Activated naive CD4-positive, alpha-beta T cell treated with anti-CD3 and anti-CD28 coated beads, Interleukin-2, amount 50 U/mL, for 16 hours (primary cell): ENCODE results near the gene TROAP.

ENCODE experiments used
- DNase-seq: peaks from one replicate; pipeline ENCODE4 v3.0.0-alpha.2; 2020

Gene TROAP

DNA sequence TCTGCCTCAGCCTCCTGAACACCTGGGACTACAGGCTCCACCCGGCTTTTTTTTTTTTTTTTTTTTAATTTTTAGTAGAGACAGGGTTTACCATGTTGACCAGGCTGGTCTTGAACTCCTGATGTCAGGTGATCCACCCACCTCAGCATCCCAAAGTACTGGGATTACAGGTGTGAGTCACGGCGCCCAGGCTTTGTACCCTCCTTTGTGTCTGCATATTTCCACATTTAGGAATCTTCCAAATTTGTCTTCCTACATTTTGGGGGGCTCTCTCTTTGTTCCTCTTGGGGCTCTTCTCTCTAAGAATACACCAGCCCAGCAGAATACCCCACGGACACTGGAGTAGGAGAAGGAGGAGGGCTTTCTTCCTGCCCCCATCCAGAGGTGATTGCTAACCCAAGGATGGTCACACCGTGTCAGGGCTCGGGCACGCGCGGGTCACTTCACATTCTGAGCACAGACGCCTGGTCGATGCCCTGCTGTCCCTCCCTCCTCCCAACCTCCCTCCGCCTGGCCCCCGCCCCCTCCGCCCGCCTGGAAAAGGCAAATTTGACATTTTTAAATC is 21.5 kb downstream of the TROAP start:
- DNase-seq = no peak

DNA sequence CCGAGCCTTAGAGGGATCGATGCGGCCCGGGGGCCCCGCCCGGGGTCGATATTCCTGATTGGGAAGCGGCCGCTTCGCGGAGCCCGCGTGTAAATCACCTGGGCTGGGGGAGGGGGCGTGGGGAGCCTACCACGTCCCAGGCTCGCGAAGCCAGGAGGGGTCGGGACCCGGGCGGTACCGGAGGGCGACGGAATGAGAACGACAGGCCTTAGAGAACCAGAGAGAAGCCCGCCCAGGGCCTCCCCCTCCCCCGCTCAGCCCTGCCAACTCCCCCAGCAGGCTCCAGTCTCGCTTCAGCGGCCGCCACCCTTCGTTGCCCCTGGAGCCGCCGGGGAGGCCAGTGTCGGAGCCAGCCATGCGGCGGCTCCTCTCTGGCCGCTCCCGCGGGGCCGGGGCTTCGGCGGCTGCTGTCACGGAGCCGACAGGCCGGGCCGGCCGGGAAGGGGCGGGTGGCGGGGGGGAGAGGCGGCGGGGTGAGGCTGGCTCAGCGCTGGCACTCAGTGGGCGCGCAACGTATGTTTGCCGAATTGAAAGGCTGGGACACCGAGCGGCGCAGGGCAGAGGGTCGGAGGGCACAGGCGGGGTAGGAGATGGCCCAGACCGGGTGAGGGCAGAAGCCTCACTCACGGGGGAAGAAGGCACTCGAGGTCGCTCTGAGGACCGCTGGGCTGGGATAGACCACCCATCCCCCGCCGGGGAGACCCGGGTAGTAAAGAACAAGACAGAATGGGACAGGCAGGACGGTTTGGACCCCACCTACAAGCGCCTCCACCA is 22.2 kb downstream of the TROAP start:
- DNase-seq = no peak

DNA sequence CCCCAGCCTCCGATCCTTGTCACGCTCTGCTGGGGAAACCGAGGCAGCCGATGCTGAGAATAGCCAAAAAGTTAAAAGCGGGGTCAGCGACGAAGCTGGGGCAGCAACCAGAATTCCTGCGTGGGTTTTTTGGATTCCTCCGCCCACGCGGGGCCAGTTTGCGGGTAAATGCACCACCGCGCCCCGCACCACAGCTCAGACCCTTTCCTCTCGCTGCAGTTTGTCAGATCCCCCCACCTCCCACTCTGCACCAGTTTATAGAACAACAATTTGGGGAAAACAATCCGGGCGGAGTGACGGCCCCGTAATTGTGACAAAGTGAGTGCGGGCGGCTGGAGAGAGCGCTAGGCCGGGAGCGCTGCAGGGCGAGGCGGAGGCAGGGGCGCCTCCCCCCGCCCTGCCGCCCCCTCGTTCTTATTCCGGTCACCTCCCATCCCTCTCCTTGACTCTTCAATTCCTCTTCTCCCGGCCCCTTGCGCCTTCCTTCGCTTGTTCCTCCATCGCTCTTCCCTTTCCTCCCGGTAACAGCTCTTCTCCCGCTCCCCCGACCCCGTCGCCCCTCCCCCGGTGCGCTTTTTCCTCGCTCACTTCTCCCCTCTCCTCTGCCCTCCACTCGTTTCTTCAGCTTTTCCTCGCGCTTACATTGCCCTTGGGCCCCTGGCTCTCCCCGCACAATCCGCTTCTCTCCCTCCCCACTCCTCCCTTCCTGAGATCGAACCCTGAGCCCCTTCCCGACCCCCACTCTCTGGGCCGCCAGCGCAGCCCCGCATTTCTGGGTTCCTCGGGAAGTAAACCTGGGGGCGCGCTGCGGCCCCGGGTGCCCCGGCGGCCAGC is 23.0 kb downstream of the TROAP start:
- DNase-seq = no peak

DNA sequence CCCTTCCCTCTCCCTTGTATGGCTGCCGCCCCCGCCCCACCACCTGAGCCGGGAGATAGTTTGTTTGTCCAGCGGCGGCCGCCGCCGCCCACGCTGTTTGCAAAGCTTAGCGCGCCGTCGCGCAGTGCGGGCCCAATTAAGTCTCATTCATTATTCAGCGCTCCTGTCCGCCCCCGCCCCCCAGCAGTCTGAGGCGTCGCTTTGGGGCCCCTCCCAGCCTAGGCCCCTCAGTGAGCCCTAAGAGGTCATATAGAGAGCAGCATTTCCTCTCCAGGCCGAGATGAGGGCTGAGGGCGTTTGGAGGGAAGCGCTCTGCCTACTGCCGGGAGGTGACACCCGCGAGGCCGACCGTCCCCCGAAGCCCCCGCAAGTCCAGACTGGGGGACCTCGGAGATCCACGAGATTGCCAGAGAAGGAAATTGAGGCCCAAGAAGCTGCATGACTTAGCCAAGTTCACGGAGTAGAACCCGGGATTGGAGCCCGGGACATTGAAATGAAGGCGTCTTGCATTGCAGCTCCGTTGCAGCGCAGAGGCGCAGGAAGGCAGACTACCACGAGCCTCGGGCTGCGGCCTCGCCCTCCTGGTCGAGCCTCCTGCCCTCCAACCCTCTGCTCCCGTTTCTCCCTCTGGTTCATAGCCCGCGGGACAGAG is 23.7 kb downstream of the TROAP start, which contains the start of gene DNAJC22:
Gene DNAJC22, plus strand, starts transcription at position 230 of the 652 bp plus-strand sequence. CDS start 1,985 bp downstream, outside the sequence.
- no peak for DNase-seq

- DNase-seq = peak; percentile 82
These were observed 24.5 kb downstream of the TROAP start for GRCh38 chr12:49347311-49348193.

GRCh38 chr12:49348781-49349180 is 25.7 kb downstream of the TROAP start:
- no peak for DNase-seq

DNA sequence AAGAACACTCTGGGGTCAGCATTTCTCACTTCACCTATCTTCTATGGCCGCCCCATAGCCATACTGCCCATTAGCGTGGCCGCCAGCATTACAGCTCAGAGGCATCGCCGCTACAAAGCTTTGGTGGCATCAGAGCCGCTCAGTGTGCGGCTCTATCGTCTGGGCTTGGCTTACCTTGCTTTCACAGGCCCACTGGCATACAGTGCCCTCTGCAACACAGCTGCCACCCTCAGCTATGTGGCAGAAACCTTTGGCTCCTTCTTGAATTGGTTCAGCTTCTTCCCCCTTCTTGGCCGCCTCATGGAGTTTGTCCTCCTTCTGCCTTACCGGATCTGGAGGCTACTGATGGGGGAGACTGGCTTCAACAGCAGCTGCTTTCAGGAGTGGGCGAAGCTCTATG is 26.2 kb downstream of the TROAP start:
- DNase-seq = no peak

GRCh38 chr12:49352351-49352750 is 29.3 kb downstream of the TROAP start:
- no peak for DNase-seq

DNA sequence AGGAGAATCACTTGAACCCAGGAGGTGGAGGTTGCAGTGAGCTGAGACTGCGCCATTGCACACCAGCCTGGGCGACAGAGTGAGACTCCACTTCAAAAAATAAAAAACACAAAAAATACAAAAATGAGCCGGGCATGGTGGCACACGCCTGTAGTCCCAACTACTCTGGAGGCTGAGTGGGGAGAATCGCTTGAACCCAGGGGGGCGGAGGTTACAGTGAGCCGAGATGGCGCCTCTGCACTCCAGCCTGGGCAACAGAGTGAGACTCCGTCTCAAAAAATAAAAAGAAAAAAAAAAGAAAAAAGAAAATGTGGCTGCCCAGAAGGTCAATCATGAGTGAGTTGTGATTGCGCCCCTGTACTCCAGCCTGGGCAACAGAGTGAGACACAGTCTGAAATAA is 32.9 kb downstream of the TROAP start:
- DNase-seq = no peak

GRCh38 chr12:49357103-49357678 is 34.1 kb downstream of the TROAP start:
- no peak for DNase-seq

DNA sequence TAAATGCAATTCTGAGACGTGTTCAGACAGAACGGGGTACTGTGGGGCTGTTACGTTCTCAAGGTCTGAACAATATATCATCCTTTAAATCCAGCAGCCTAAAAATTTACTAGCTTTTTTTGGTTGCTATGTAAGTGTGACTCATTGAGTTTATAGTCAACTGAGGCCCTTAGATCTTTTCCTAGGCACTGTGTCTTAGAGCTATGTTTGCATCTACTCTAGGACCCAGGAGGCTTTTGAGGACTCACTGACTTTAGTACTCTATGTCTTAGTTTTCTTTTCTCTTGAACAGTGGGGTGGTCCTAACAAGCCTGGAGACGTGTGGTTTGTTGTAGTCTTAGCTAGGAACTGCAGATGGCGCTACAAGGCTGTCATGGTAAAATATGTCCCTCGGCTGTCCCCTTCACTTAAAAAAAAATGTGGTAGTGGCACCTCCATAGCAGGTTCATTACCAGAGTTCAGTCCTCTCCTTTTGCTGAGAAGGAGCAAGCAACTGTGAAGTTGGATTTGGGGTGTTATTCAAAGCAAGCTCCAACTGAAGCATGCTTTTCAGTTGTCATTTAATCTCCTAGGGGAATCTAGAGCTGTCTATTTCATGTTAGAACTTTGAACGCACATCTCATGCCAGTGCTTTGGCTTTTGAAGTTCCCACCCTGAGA is 35.6 kb downstream of the TROAP start:
- peak; percentile 51 for DNase-seq

GRCh38 chr12:49359671-49360070 is 36.6 kb downstream of the TROAP start:
- no peak for DNase-seq

DNA sequence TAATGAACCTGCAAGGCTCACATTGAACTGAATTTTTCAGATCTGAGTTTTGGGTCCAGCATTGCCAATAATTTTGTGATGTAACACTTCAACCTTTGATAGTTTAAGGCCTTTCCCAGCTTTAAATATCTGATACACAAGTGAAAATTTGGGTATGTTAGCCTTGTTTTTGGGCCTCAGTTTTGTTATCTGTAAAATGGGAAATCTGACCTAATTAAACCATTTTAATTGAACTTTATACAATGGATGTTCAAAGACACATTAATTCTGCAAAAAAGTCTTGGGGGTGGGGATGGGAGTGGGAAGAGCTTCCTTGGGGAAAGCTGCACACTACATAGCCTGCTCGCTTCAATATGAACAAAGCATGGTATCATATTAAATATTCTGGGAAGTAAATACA is 39.0 kb downstream of the TROAP start:
- DNase-seq = no peak

DNA sequence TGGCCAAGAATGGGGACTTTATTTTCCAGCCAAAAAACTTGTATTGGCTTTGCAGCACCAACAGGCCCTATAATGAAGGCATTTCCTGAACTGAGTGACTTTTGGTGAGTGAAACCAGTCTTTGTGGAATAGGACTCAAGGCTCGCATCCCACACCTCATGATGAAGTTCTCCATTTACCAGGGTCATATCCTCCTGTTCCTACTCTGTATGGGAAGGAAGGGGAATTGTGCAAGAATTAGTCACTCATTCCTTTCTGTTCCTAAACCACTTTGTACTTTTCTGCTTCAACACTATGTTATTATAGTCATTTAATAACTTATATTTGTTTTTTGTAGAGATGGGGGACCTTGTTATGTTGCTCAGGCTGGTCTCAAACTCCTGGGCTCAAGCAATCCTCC is 41.9 kb downstream of the TROAP start:
- no peak for DNase-seq

- no peak for DNase-seq
These were observed 42.5 kb downstream of the TROAP start for GRCh38 chr12:49365542-49365941.

DNA sequence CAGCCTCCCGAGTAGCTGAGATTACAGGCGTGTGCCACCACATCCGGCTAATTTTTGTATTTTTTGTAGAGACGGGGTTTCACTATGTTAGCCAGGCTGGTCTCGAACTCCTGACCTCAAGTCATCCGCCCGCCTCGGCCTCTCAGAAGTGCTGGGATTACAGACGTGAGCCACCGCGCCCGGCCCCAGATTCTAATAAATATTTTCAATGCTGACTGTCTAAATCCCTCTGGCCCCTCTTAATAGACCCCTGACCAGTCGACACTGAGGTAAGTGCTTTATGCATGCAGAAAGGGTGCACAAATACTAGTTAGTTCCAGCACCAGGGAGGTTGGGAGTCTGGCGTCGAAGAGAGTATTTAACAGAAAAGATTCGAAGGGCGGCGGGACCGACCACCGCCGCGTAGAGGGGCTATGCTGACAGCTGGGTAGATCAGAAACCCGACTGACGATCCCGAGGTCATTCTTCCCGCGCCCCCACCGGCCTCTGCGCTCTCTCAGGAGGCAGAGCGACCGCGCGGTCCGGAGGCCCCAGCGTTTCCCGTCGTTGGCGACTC is 43.1 kb downstream of the TROAP start:
- DNase-seq = no peak

DNA sequence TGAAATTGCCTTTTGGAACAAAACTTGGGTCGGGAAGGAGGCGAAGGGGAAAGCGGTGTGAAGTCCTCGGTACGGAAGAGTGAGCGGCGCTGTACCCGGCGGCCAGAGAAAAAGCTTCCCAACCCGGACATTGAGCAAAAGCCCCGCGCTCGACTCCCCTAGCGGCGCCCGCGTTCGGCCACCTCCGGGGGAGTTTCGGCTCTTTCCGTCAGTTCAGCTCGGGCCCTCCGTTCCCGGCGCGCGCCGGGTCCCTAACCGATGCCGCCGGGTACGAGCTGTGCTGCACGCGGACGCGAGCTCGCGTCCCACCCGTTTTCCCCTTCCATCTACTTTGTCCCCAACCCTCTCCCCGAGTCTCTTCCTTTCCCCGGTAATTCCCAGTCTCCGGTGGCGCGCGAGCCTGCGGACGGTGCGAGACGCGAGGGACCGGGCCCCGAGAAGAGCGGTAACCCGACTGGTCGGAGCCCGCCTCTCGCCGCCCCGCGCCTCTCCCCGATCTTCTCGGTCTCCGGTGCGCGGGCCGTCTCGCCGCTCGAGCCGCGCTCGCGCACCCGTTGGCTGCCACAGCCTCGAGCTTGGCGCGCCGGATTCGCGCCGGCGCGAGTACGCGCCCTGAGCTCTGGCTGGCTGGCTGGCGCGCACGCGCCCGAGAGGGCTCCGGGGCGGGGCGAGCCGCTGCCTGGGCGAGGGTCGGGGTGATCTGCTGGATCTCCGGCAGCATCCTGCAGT is 43.8 kb downstream of the TROAP start:
- peak; percentile 87 for DNase-seq

DNA sequence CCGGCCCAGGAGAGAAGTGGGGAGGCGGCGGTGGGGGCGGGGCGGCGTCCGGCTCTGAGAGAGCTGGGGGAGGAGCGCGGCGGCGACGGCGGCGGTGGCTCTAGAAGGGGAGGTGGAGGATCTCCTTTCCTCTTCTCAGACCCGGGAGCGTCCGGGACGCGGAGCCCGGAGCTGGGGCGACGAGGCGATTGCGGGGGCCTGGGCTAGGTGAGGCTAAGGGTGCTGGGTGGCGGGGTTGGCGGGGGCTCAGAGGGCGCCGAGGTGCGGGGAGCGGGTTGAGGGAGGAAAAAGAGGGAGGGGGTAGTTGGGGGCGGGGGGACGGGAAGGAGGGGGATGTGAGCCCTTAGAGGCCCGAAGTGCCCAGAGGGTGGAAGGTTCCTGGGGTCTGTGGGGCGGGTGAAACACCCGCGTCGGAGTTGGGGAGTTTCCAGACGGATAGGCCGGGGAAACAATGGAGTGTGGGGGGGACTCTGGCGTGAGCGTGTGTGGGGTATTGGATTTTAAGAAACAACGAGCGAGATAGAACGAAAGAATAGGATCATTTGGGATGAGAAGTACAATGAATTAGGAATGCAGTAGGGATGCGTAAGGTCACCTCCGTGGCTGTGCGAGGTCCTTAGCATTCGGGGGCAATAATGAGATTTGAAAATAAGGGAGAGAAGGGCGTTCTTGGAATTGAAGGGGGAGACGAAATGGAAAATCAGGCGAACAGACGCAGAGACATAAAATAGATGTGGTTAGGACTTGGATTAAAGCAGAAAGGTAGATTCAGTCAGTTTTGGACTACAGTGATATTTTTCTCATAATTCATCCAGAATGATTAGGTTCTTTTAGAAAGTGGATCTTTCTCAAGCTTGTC is 44.6 kb downstream of the TROAP start, which contains the start of gene SPATS2:
Gene SPATS2, plus strand, starts transcription at position 82 of the 859 bp plus-strand sequence. CDS start 93,551 bp downstream, outside the sequence.
- no peak for DNase-seq

- no peak for DNase-seq
These were observed 45.2 kb downstream of the TROAP start for GRCh38 chr12:49368240-49368600.
